Osteocyte (in vitro differentiated cells): Measurements from ENCODE around the gene LPCAT3. TPM values are rescaled to one million over a fixed set of nuclear protein-coding genes. Genes with fewer than 3 reads are reported as not detected.
"Not testable (repeated sequence)": the region's sequence is repeated elsewhere in the genome, so short reads cannot be mapped to it uniquely, and the experiment has no call there.

Experiments
- DNase-seq: peaks from one replicate; pipeline ENCODE4 v3.0.0; 2021; ENCODE audit warnings: mixed read lengths; ENCODE audit not compliant: unreplicated experiment; ENCODE audit errors: extremely low spot score
- H3K27ac Mint-ChIP-seq: one replicate; pipeline ENCODE4 v1.8.0; 2021; ENCODE audit warnings: mild to moderate bottlenecking, mixed read lengths; ENCODE audit not compliant: unreplicated experiment
- H3K27me3 Mint-ChIP-seq: one replicate; pipeline ENCODE4 v1.8.0; 2021; ENCODE audit warnings: mixed read lengths; ENCODE audit not compliant: unreplicated experiment
- H3K36me3 Mint-ChIP-seq: one replicate; pipeline ENCODE4 v1.8.0; 2021; ENCODE audit warnings: mixed read lengths; ENCODE audit not compliant: unreplicated experiment
- H3K4me1 Mint-ChIP-seq: one replicate; pipeline ENCODE4 v1.8.0; 2021; ENCODE audit warnings: mixed read lengths; ENCODE audit not compliant: unreplicated experiment
- H3K4me3 Mint-ChIP-seq: one replicate; pipeline ENCODE4 v1.8.0; 2021; ENCODE audit warnings: mild to moderate bottlenecking, moderate library complexity, mixed read lengths; ENCODE audit not compliant: unreplicated experiment
- H3K9me3 Mint-ChIP-seq: one replicate; pipeline ENCODE4 v1.8.0; 2021; ENCODE audit warnings: mixed read lengths; ENCODE audit not compliant: unreplicated experiment
- total RNA-seq: library from RNA; stranded (reverse); gene quantifications from 2 replicates; pipeline ENCODE4 v1.2.1, GENCODE V29; 2021
- TF ChIP-seq, protein P1 (sequence below): fragments of 200-600 bp; sonication (generic); IDR thresholded peaks from 2 replicates; pipeline ENCODE4 v1.5.0; 2021; ENCODE audit warnings: antibody characterized with exemption, mild to moderate bottlenecking, moderate library complexity

The LPCAT3 gene
- total RNA-seq, 1 donor from 2014 or later: 33.2 TPM

DNA sequence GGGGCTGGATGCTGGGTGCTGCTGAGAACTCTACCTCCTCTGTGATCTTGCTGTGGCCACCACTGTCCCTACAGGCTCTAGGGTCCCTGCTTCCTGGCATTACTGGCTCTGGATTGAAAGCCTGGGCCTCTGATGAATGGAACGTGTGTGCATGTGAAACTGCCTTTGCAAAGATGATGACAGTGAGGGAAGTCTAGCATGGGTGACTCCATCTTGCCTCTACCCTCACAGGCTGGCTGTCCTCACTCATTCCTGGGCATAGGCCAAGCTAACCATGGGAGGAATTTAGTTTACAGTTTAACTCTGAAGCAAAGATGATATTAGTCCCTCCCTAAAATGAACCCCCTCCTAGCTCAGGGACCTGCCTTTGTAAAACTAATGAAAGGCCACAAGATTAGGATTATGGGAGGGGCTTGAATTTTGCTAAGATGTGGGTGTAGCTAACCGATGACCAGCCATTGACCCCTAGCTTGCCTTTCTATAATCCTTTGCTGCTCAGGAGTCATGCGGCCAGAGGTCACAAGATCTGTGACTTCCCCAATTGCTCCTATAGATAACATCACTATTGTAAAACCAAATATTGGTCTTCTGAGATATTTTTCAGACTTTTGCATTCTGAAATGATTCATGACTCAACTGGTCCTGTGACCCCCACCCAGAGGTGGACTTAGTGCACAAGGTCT, 40.0 kb upstream of the LPCAT3 start:
- peaks cover 19% of the 10 kb centered on the region for H3K4me1 Mint-ChIP-seq
- TF ChIP-seq, protein P1, sequence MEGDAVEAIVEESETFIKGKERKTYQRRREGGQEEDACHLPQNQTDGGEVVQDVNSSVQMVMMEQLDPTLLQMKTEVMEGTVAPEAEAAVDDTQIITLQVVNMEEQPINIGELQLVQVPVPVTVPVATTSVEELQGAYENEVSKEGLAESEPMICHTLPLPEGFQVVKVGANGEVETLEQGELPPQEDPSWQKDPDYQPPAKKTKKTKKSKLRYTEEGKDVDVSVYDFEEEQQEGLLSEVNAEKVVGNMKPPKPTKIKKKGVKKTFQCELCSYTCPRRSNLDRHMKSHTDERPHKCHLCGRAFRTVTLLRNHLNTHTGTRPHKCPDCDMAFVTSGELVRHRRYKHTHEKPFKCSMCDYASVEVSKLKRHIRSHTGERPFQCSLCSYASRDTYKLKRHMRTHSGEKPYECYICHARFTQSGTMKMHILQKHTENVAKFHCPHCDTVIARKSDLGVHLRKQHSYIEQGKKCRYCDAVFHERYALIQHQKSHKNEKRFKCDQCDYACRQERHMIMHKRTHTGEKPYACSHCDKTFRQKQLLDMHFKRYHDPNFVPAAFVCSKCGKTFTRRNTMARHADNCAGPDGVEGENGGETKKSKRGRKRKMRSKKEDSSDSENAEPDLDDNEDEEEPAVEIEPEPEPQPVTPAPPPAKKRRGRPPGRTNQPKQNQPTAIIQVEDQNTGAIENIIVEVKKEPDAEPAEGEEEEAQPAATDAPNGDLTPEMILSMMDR: no peak
- H3K27ac Mint-ChIP-seq: no peak overlapping the region
- no peak for DNase-seq
- H3K9me3 Mint-ChIP-seq: no peaks in the 10 kb centered on the region
- no peak overlapping the region for H3K4me3 Mint-ChIP-seq
- peaks cover 36% of the 10 kb centered on the region for H3K27me3 Mint-ChIP-seq
- H3K36me3 Mint-ChIP-seq: no peaks in the 10 kb centered on the region

DNA sequence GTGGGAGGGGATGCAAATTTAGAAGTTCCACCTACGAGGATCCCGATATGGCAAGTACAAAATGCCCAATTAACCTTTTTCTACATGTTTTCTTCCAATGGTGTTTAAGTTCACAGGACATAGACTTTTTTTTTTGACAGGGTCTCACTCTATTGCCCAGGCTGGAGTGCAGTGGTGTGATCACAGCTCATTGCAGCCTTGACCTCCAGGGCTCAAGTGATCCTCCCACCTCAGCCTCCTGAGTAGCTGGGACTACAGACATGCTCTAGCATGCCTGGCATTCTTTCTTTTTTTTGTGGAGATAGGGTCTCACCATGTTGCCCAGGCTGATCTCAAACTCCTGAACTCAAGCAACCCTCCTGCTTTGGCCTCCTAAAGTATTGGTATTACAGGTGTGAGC, 37.5 kb upstream of the LPCAT3 start:
- peaks cover 11% of the 10 kb centered on the region for H3K4me1 Mint-ChIP-seq
- not testable (repeated sequence) for DNase-seq, H3K9me3 Mint-ChIP-seq, H3K36me3 Mint-ChIP-seq, H3K27ac Mint-ChIP-seq, H3K4me3 Mint-ChIP-seq
- H3K27me3 Mint-ChIP-seq: peaks cover 62% of the 10 kb centered on the region

DNA sequence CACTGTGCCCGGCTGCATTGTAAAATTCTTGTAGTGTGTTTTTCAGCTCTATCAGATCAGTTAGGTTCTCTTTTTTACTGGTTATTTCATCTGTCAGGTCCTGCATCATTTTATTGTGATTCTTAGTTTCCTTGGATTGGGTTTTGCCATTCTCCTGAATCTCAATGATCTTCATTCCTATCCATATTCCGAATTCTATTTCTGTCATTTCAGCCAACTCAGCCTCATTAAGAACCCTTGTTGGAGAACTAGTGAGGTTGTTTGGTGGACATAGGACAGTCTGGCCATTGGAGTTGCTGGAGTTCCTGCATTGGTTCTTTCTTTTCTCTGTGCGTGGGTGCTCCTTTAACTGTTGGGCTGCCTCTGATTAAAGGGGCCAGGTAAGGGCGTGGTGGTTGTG, 36.6 kb upstream of the LPCAT3 start:
- TF ChIP-seq, protein P1: no peak
- DNase-seq: no peak
- no peaks in the 10 kb centered on the region for H3K36me3 Mint-ChIP-seq
- H3K4me3 Mint-ChIP-seq: no peak overlapping the region
- H3K4me1 Mint-ChIP-seq: peaks cover 3% of the 10 kb centered on the region
- no peak overlapping the region for H3K27ac Mint-ChIP-seq
- no peaks in the 10 kb centered on the region for H3K9me3 Mint-ChIP-seq
- peaks cover 67% of the 10 kb centered on the region for H3K27me3 Mint-ChIP-seq

DNA sequence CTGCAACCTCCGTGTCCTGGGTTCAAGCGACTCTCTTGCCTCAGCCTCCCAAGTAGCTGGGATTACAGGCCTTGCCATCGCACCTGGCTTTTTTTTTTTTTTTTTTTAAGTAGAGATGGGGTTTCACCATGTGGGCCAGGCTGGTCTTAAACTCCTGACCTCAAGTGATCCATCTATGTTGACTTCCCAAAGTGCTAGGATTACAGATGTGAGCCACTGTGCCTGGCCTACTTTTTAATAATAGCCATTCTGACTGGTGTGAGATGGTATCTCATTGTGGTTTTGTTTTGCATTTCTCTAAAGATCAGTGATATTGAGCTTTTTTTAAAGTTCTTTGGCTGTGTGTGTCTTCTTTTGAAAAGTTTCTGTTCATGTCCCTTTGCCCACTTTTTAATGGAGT, 31.7 kb upstream of the LPCAT3 start:
- H3K9me3 Mint-ChIP-seq, H3K4me3 Mint-ChIP-seq, DNase-seq, H3K27ac Mint-ChIP-seq, H3K4me1 Mint-ChIP-seq, H3K36me3 Mint-ChIP-seq: not testable (repeated sequence)
- H3K27me3 Mint-ChIP-seq: peaks cover 50% of the 10 kb centered on the region

DNA sequence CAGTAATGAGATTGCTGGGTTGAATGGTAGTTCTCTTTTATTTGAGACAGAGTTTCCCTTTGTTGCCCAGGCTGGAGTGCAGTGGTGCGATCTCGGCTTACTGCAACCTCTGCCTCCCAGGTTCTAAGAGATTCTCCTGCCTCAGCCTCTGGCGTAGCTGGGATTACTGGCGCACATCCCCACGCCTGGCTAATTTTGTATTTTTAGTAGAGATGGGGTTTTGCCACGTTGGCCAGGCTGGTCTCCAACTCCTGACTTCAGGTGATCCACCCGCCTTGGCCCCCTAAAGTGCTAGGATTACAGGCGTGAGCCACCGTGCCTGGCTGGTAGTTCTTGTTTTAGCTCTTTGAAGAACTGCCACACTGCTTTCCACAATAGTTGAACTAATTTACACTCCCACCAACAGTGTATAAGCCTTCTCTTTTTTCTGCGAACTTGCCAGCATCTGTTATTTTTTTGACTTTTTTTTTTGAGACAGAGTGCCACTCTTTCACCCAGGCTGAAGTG, 31.2 kb upstream of the LPCAT3 start:
- H3K4me1 Mint-ChIP-seq, H3K27ac Mint-ChIP-seq, H3K4me3 Mint-ChIP-seq, H3K36me3 Mint-ChIP-seq, DNase-seq, H3K9me3 Mint-ChIP-seq: not testable (repeated sequence)
- H3K27me3 Mint-ChIP-seq: peaks cover 47% of the 10 kb centered on the region

DNA sequence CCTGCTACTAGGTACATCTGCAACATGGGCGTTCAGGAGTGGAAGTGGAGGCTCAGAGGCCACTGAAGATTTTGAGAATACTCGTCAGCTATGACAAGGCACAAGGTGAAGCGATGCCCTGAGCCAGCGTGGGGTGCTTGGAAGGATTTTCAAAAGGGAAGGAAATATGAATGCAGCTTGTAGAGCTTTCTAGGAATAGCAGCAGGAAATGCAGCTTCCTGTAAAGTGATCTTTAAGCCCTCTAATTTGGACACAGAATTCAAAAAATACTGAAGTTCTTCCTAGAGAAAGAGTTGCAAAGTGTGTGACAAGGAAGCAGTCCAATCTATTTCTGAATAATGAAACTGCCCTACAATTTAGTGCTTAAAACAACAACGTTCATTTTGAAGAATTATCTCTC, 29.0 kb upstream of the LPCAT3 start:
- Mint-ChIP-seq H3K4me3 (no peak overlapping the region), H3K36me3 (no peaks in the 10 kb centered on the region), H3K4me1 (peaks cover 6% of the 10 kb centered on the region), H3K27me3 (peaks cover 33% of the 10 kb centered on the region), H3K9me3 (no peaks in the 10 kb centered on the region), H3K27ac (no peak overlapping the region)
- no peak for DNase-seq
- TF ChIP-seq, protein P1: no peak
